Psoas muscle (tissue), 8 donors: ENCODE data around the gene OR2A5. TPM values are rescaled to one million over a fixed set of nuclear protein-coding genes. Genes with fewer than 3 reads are reported as not detected.

Experiments
- ATAC-seq, 4 donors: fragments of 200-7000 bp; cut with Tn5 transposase; one replicate each; pipeline ENCODE4 v1.9.1; 2020; ENCODE audit warnings: moderate library complexity in 3 of 4, mild to moderate bottlenecking in 2 of 4
- DNase-seq, 2 donors: peaks; one replicate each; pipeline ENCODE4 v3.0.0-alpha.2; 2020
- H3K27ac ChIP-seq: fragments of 200-600 bp; one replicate; pipeline ENCODE4 v1.8.0; 2022
- H3K27me3 ChIP-seq, 3 donors: fragments of 200-600 bp in 1 of 3; one replicate each; pipeline versions ENCODE4 v1.6.1 to v1.8.0; 2013 to 2022; ENCODE audit warnings: low read length in 2 of 3, mild to moderate bottlenecking in 2 of 3, moderate library complexity in 1 of 3; ENCODE audit not compliant: insufficient read depth in 3 of 3
- H3K36me3 ChIP-seq, 2 donors: fragments of 200-600 bp in 1 of 2; one replicate each; pipeline versions ENCODE4 v1.6.1 to v1.8.0; 2013 to 2022; ENCODE audit warnings: low read depth in 1 of 2, mild to moderate bottlenecking in 1 of 2, moderate library complexity in 1 of 2; ENCODE audit not compliant: insufficient read depth in 1 of 2
- H3K4me1 ChIP-seq: fragments of 200-600 bp; one replicate; pipeline ENCODE4 v1.8.0; 2022
- H3K4me3 ChIP-seq: fragments of 200-600 bp; one replicate; pipeline ENCODE4 v1.8.0; 2022; ENCODE audit warnings: mild to moderate bottlenecking
- H3K9me3 ChIP-seq: fragments of 200-600 bp; one replicate; pipeline ENCODE4 v1.8.0; 2022
- CTCF ChIP-seq: fragments of 200-600 bp; IDR thresholded peaks from one replicate; pipeline ENCODE4 v1.8.0; 2022; ENCODE audit warnings: antibody characterized with exemption
- WGBS, 3 donors: extraction: QIAGEN DNeasy Blood & Tissue Kit; methylation state at CpG; one replicate each; pipeline versions ENCODE4 v1.1.6 to v1.1.7; 2013; 5-methylcytosine and 5-hydroxymethylcytosine counted together
- intact Hi-C, 2 donors: fragments of 100-400 bp; cut with DNase I; formaldehyde crosslinking; loops; one replicate each; pipeline versions ENCODE4 v1.11.0 to v1.14.2; 2022
- polyA plus RNA-seq, 3 donors: library from polyadenylated mRNA; stranded (reverse); fragments of 200-250 nt; gene quantifications; one replicate each; pipeline ENCODE4 v1.2.3, GENCODE V29; 2013
- total RNA-seq, 4 donors: library from RNA; stranded (reverse); fragmentation: NEBNext Ultra II Directional in 2 of 4; extraction: Animal tissue kit (Norgen Biotek cat#: 25700) in 2 of 4; gene quantifications; one replicate each; pipeline versions ENCODE4 v1.2.1 to v1.2.4, GENCODE V29; 2021 to 2023
- donor health status: healthy with polysubstance abuse.
- donor health status: DM: no; HTN: no; CAD: no; lungs with moderate emphysema.
- donor health status: Bipolar disorder and iron deficiency.
- donor health status: healthy.
- donor health status: DM: yes; HTN: yes; CAD: no.
- donor health status: DM: no; HTN: no; CAD: no.
- donor health status: DM: no; HTN: no; CAD: no.
- donor health status: DM: yes; HTN: yes; CAD: no.

The OR2A5 gene
- total and polyA plus RNA-seq, 7 donors, result not detected

- Histone ChIP-seq H3K4me3 (no peak overlapping the region), H3K4me1 (no peaks in the 10 kb centered on the region), H3K9me3 (no peaks in the 10 kb centered on the region), H3K27me3 (no peaks in the 10 kb centered on the region), H3K27ac (no peak overlapping the region), H3K36me3 (no peaks in the 10 kb centered on the region)
- ATAC-seq (no peak), DNase-seq (no peak)
- TF ChIP-seq CTCF, result no peak
- intact Hi-C loops, result no loop called here
- 81 to 88% (median 82%) methylated on average over 4 of the region's 4 CpGs for WGBS, 3 donors
Observed at GRCh38 chr7:144023171-144023827, 25.4 kb upstream of the OR2A5 start.

GRCh38 chr7:144024213-144024612 is 24.5 kb upstream of the OR2A5 start:
- Histone ChIP-seq H3K4me1 (no peaks in the 10 kb centered on the region), H3K4me3 (no peak overlapping the region), H3K9me3 (no peaks in the 10 kb centered on the region), H3K27me3 (no peaks in the 10 kb centered on the region), H3K36me3 (no peaks in the 10 kb centered on the region), H3K27ac (no peak overlapping the region)
- WGBS, 3 donors, result 85 to 89% (median 88%) methylated on average over 3 of the region's 3 CpGs
- intact Hi-C loops, result no loop called here
- ATAC-seq (no peak), DNase-seq (no peak)
- TF ChIP-seq CTCF, result no peak

GRCh38 chr7:144026203-144026883 is 22.4 kb upstream of the OR2A5 start:
- Histone ChIP-seq H3K27ac (no peak overlapping the region), H3K4me3 (no peak overlapping the region), H3K9me3 (no peaks in the 10 kb centered on the region), H3K36me3 (no peaks in the 10 kb centered on the region), H3K4me1 (no peaks in the 10 kb centered on the region), H3K27me3 (no peaks in the 10 kb centered on the region)
- TF ChIP-seq CTCF, result no peak
- no peak for DNase-seq
- intact Hi-C loops, result no loop called here
- WGBS, 3 donors, result 52 to 58% (median 54%) methylated on average over 3 to 4 of the region's 4 CpGs
- no peak for ATAC-seq

GRCh38 chr7:144027070-144027469 is 21.7 kb upstream of the OR2A5 start:
- Histone ChIP-seq H3K27me3 (no peaks in the 10 kb centered on the region), H3K27ac (no peak overlapping the region), H3K4me1 (no peaks in the 10 kb centered on the region), H3K36me3 (no peaks in the 10 kb centered on the region), H3K4me3 (no peak overlapping the region), H3K9me3 (no peaks in the 10 kb centered on the region)
- ATAC-seq (no peak), DNase-seq (no peak)
- peak; percentile 48 for TF ChIP-seq CTCF
- intact Hi-C loops, result no loop called here
- WGBS, 3 donors, result 6 to 12% (median 6%) methylated on average over 3 of the region's 3 CpGs
